HUES6 (cell line): ENCODE results near the gene GLUD1.
"Not testable (repeated sequence)": the region's sequence is repeated elsewhere in the genome, so short reads cannot be mapped to it uniquely, and the experiment has no call there.

Experiments
- H3K27ac ChIP-seq: 2 replicates; pipeline ENCODE4 v1.7.0; 2013; ENCODE audit warnings: low read depth, mild to moderate bottlenecking, low read length, inconsistent platforms
- H3K27me3 ChIP-seq: 2 replicates; pipeline ENCODE4 v1.6.1; 2013; ENCODE audit warnings: low read length; ENCODE audit not compliant: control insufficient read depth, insufficient read depth
- H3K36me3 ChIP-seq: 2 replicates; pipeline ENCODE4 v1.6.1; 2013; ENCODE audit warnings: low read length; ENCODE audit not compliant: control insufficient read depth, insufficient read depth
- H3K4me1 ChIP-seq: 2 replicates; pipeline ENCODE4 v1.6.1; 2013; ENCODE audit warnings: low read length; ENCODE audit not compliant: control insufficient read depth, insufficient read depth
- H3K4me3 ChIP-seq: 2 replicates; pipeline ENCODE4 v1.5.1; 2013; ENCODE audit warnings: low read depth, low read length
- H3K9ac ChIP-seq: one replicate; pipeline ENCODE4 v1.6.1; 2013; ENCODE audit warnings: mild to moderate bottlenecking, low read length
- H3K9me3 ChIP-seq: 2 replicates; pipeline ENCODE4 v1.6.1; 2013; ENCODE audit warnings: low read depth, low read length; ENCODE audit not compliant: control insufficient read depth, insufficient read depth

Gene GLUD1

DNA sequence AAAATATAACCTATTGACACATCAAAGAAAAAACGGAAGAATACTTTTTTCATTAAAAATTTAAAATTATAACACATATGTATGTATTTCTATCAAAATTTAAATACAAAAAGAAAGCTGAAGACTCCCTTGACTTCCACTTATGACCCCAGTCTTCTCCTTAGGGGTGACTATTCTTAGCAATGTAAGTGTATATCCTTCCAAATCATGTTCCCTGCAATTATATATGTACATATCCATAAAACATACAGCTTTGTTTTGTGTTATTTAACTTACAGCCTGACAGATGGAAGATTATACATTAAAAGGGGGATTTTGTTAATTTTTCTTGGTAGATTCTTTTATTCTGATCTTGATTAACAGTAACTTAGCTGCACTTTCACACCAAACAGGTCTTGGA lies 9.1 kb downstream of the GLUD1 start:
- no peaks in the 10 kb centered on the region for H3K27me3 ChIP-seq
- H3K4me3 ChIP-seq = no peak overlapping the region
- no peak overlapping the region for H3K27ac ChIP-seq
- H3K9me3 ChIP-seq = peaks cover 7% of the 10 kb centered on the region; the same call in 1 of the 2 replicates
- peaks cover 5% of the 10 kb centered on the region for H3K4me1 ChIP-seq
- H3K36me3 ChIP-seq = peaks cover 20% of the 10 kb centered on the region
- no peak overlapping the region for H3K9ac ChIP-seq

- H3K36me3 ChIP-seq = peaks cover 19% of the 10 kb centered on the region
- H3K9me3 ChIP-seq, H3K27me3 ChIP-seq, H3K4me3 ChIP-seq, H3K27ac ChIP-seq, H3K9ac ChIP-seq, H3K4me1 ChIP-seq: not testable (repeated sequence)
Observed at GRCh38 chr10:87084291-87084782, 10.3 kb downstream of the GLUD1 start.

GRCh38 chr10:87083576-87084290 lies 10.9 kb downstream of the GLUD1 start:
- H3K27me3 ChIP-seq, H3K27ac ChIP-seq, H3K9ac ChIP-seq, H3K4me3 ChIP-seq, H3K4me1 ChIP-seq: not testable (repeated sequence)
- Histone ChIP-seq H3K9me3 (peaks cover 12% of the 10 kb centered on the region), H3K36me3 (peaks cover 16% of the 10 kb centered on the region)

- H3K9ac ChIP-seq, H3K4me3 ChIP-seq, H3K27ac ChIP-seq, H3K27me3 ChIP-seq, H3K4me1 ChIP-seq: not testable (repeated sequence)
- peaks cover 14% of the 10 kb centered on the region for H3K9me3 ChIP-seq
- H3K36me3 ChIP-seq = peaks cover 12% of the 10 kb centered on the region
Observed at GRCh38 chr10:87082219-87082618, 12.4 kb downstream of the GLUD1 start.

DNA sequence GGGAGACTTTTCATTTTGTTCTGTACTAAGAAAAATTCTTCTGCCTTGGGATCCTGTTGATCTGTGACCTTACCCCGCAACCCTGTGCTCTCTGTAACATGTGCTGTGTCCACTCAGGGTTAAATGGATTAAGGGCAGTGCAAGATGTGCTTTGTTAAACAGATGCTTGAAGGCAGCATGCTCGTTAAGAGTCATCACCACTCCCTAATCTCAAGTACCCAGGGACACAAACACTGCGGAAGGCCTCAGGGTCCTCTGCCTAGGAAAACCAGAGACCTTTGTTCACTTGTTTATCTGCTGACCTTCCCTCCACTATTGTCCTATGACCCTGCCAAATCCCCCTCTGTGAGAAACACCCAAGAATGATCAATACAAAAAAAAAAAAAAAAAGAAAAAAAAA lies 13.1 kb downstream of the GLUD1 start:
- H3K36me3 ChIP-seq, H3K4me1 ChIP-seq, H3K27me3 ChIP-seq, H3K9ac ChIP-seq, H3K27ac ChIP-seq, H3K4me3 ChIP-seq: not testable (repeated sequence)
- H3K9me3 ChIP-seq = peaks cover 14% of the 10 kb centered on the region

GRCh38 chr10:87080621-87081020 lies 14.0 kb downstream of the GLUD1 start:
- not testable (repeated sequence) for H3K4me1 ChIP-seq, H3K27ac ChIP-seq, H3K36me3 ChIP-seq, H3K27me3 ChIP-seq, H3K9ac ChIP-seq, H3K4me3 ChIP-seq
- peaks cover 14% of the 10 kb centered on the region for H3K9me3 ChIP-seq

DNA sequence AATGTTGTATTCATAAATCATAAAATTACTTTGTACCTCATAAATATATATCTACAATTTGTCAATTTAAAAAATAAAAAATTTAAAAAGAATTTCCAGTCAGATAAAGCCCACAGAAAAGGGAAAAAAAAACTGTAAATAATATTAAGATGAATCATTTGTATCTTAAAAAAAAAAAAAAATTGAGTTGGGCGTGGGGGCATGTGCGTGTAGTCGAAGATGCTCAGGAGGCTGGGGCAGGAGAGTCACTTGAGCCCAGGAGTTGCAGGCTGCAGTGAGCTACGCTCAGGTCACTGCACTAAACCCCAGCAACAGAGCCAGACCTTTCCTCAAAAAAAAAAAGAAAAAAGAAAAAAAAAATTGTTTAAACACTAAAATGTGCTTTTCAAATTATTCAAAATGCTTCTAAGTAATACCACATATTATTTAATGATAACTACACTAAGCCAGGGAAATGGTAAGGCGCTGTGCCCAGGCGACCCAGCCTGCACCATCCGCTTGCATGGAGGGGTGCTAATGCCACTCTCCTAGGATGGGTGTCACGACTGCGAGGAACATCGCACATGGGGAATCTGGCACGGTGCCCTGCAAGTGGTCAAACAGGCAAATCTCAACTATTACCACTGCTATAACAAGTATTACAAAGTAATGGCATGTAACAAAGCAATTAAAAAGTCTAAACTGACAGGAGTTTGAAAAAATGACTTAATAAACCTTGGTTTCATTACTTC lies 15.4 kb downstream of the GLUD1 start:
- no peaks in the 10 kb centered on the region for H3K4me1 ChIP-seq
- no peaks in the 10 kb centered on the region for H3K27me3 ChIP-seq
- H3K27ac ChIP-seq = no peak overlapping the region
- peaks cover 12% of the 10 kb centered on the region for H3K9me3 ChIP-seq
- H3K36me3 ChIP-seq = peaks cover 10% of the 10 kb centered on the region
- H3K9ac ChIP-seq = no peak overlapping the region
- H3K4me3 ChIP-seq = no peak overlapping the region

DNA sequence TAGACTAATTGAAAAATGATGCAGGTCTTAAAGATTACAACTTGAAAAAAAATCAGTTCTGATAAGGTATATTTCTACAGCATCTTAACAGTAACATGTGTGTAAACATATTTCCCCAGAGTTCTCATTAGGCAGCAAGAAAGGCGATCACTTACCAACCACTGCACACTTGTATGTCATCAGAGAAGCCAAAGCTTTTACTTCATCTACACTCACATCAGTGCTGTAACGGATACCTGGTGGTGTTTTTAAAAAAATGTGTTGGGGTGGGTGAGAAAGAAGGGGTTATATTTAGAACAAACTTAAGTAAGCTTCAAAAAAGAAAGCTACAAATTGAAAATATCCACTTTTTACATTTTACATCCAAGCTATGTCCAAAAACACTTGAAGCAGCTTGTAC lies 18.2 kb downstream of the GLUD1 start:
- not testable (repeated sequence) for H3K4me3 ChIP-seq, H3K27me3 ChIP-seq, H3K27ac ChIP-seq, H3K4me1 ChIP-seq, H3K9ac ChIP-seq, H3K9me3 ChIP-seq
- H3K36me3 ChIP-seq = peaks cover 37% of the 10 kb centered on the region

DNA sequence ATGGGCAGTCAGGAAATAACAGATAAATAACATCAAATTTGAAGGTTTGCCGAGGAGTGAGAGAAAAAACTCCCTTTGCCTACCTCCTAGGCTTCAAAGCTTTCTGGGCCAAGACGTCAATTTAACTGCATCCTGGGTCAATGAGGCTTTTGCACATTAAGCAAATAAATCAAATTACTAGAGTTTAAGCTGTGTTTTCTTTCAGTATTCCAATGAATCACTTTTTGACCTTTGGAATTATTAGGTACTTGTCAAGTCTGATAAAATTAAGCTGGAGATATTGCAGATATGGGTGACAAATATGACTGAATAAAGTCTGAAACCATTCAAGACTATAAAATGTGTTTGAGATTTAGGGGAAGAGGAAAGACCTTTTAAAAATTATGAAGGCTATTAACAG lies 22.2 kb downstream of the GLUD1 start:
- Histone ChIP-seq H3K27me3 (no peaks in the 10 kb centered on the region), H3K4me1 (no peaks in the 10 kb centered on the region), H3K27ac (no peak overlapping the region), H3K36me3 (peaks cover 58% of the 10 kb centered on the region), H3K4me3 (no peak overlapping the region), H3K9ac (no peak overlapping the region), H3K9me3 (no peaks in the 10 kb centered on the region)

GRCh38 chr10:87068281-87068680 lies 26.4 kb downstream of the GLUD1 start:
- no peaks in the 10 kb centered on the region for H3K9me3 ChIP-seq
- H3K4me3 ChIP-seq = no peak overlapping the region
- peaks cover 79% of the 10 kb centered on the region for H3K36me3 ChIP-seq
- H3K27ac ChIP-seq = no peak overlapping the region
- H3K27me3 ChIP-seq = no peaks in the 10 kb centered on the region
- no peaks in the 10 kb centered on the region for H3K4me1 ChIP-seq
- H3K9ac ChIP-seq = no peak overlapping the region

GRCh38 chr10:87066865-87067264 lies 27.8 kb downstream of the GLUD1 start:
- no peak overlapping the region for H3K4me3 ChIP-seq
- no peak overlapping the region for H3K9ac ChIP-seq
- peaks cover 77% of the 10 kb centered on the region for H3K36me3 ChIP-seq
- H3K27me3 ChIP-seq = no peaks in the 10 kb centered on the region
- no peaks in the 10 kb centered on the region for H3K9me3 ChIP-seq
- no peak overlapping the region for H3K27ac ChIP-seq
- H3K4me1 ChIP-seq = no peaks in the 10 kb centered on the region
